Liver (tissue), 3 donors: ENCODE results near the gene CAPN10.

Experiments
- EGR1 ChIP-seq, 2 donors: IDR thresholded peaks; 2 replicates each; pipeline ENCODE4 v1.6.1; 2016 to 2018; ENCODE audit warnings: antibody characterized with exemption in 2 of 2, low read depth in 2 of 2
- JUND ChIP-seq, 2 donors: IDR thresholded peaks; 2 replicates each; pipeline ENCODE4 v1.6.1; 2016; ENCODE audit warnings: antibody characterized with exemption in 2 of 2
- RAD21 ChIP-seq, 2 donors: IDR thresholded peaks; 2 replicates each; pipeline ENCODE4 v1.6.1; 2016; ENCODE audit warnings: antibody characterized with exemption in 2 of 2, mild to moderate bottlenecking in 2 of 2
- RXRA ChIP-seq, 2 donors: IDR thresholded peaks; 2 replicates each; pipeline ENCODE4 v1.6.1; 2017 to 2018; ENCODE audit warnings: antibody characterized with exemption in 2 of 2, mild to moderate bottlenecking in 1 of 2
- TAF1 ChIP-seq: conservative IDR thresholded peaks from 2 replicates; pipeline ENCODE4 v1.6.1; 2016; ENCODE audit warnings: antibody characterized with exemption, mild to moderate bottlenecking
- TF ChIP-seq, protein P1 (sequence below): IDR thresholded peaks from 2 replicates; pipeline ENCODE4 v1.6.1; 2016; ENCODE audit warnings: antibody characterized with exemption
- TF ChIP-seq, protein P2 (sequence below): fragments of 150-350 bp; IDR thresholded peaks from 2 replicates; pipeline ENCODE4 v1.5.1; 2017; ENCODE audit warnings: improper control_type of control experiment, low read depth, low read length; ENCODE audit not compliant: missing input control
- TF ChIP-seq, protein P3 (sequence below): IDR thresholded peaks from 2 replicates; pipeline ENCODE4 v1.6.1; 2016; ENCODE audit warnings: antibody characterized with exemption
- donor health status: healthy.
- donor health status: healthy.

- TF ChIP-seq TAF1: no peak
- TF ChIP-seq, protein P1, sequence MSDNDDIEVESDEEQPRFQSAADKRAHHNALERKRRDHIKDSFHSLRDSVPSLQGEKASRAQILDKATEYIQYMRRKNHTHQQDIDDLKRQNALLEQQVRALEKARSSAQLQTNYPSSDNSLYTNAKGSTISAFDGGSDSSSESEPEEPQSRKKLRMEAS: no peak
- TF ChIP-seq JUND (IDR thresholded peaks at IDR 0.05): no peak
- TF ChIP-seq, protein P2, sequence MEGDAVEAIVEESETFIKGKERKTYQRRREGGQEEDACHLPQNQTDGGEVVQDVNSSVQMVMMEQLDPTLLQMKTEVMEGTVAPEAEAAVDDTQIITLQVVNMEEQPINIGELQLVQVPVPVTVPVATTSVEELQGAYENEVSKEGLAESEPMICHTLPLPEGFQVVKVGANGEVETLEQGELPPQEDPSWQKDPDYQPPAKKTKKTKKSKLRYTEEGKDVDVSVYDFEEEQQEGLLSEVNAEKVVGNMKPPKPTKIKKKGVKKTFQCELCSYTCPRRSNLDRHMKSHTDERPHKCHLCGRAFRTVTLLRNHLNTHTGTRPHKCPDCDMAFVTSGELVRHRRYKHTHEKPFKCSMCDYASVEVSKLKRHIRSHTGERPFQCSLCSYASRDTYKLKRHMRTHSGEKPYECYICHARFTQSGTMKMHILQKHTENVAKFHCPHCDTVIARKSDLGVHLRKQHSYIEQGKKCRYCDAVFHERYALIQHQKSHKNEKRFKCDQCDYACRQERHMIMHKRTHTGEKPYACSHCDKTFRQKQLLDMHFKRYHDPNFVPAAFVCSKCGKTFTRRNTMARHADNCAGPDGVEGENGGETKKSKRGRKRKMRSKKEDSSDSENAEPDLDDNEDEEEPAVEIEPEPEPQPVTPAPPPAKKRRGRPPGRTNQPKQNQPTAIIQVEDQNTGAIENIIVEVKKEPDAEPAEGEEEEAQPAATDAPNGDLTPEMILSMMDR: no peak
- no peak for TF ChIP-seq RXRA (IDR thresholded peaks at IDR 0.05)
- TF ChIP-seq, protein P3, sequence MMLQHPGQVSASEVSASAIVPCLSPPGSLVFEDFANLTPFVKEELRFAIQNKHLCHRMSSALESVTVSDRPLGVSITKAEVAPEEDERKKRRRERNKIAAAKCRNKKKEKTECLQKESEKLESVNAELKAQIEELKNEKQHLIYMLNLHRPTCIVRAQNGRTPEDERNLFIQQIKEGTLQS: no peak
- TF ChIP-seq EGR1 (IDR thresholded peaks at IDR 0.05; ENCODE audit: low read depth in 2 of 2): no peak
- no peak for TF ChIP-seq RAD21 (IDR thresholded peaks at IDR 0.05)
These were observed 14.7 kb downstream of the CAPN10 start for GRCh38 chr2:240601061-240601830.
